ENCODE results near the gene VPS72.
A peak's percentile ranks its signal among the peaks of the same experiment; 100 is the strongest.

Gene VPS72

GRCh38 chr1:151184211-151184610 lies 5.8 kb downstream of the VPS72 start:
- DNase-seq (ENCODE audit: low spot score), result no peak

DNA sequence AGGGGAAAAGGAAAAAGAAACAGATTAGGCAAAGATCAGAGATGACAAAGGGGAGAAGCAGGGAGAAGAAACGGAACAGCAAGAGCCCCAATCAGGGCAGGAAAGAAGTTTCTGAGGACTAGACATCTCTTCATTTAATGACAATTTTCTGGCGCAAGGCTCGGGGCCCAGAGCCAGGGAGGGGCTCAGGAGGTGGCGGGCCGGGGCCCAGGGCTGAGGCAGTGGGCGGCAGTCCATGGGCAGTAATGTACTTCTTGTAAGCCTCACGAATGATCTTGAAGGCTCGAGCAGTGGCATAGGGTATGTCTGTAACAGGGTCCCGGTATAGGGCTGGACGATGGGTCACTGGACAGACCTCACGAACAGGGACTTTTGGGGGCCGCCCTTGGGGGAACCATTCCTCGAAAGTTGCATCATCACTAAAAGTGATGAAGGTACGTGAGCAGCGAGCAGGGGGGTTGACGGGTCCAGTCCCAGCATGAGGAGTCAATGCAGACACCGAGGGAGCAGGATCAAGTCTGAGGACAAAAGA lies 13.4 kb downstream of the VPS72 start:
- DNase-seq (ENCODE audit: low spot score), result no peak

GRCh38 chr1:151175863-151176262 lies 14.1 kb downstream of the VPS72 start, which contains the start of gene TMOD4:
Gene TMOD4, minus strand, starts transcription at chr1:151175981. Its CDS starts 1,106 bp downstream, at chr1:151174875.
- DNase-seq (ENCODE audit: low spot score), result peak; percentile 75

- DNase-seq (ENCODE audit: low spot score), result no peak
These were observed 14.8 kb downstream of the VPS72 start for GRCh38 chr1:151175041-151175741.

DNA sequence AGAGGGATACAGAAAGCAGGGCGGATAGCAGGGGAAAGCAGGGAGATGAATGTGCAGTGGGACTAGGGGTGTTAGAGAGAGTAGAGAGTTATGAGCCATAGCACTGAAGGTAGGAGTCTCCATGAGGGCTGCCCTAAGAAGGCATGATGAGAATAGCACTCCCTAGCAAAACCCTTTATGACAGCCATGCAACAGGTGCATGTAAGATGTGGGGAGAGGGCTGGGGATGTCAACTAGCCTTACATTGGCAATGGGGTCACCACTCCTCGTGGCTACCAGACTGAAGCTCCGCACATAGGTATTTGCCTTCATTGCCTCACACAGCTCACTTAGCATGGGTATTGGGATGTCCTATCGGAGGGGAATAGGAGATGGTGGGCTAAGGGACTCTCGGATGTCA lies 18.8 kb downstream of the VPS72 start:
- no peak for DNase-seq (ENCODE audit: low spot score)

DNA sequence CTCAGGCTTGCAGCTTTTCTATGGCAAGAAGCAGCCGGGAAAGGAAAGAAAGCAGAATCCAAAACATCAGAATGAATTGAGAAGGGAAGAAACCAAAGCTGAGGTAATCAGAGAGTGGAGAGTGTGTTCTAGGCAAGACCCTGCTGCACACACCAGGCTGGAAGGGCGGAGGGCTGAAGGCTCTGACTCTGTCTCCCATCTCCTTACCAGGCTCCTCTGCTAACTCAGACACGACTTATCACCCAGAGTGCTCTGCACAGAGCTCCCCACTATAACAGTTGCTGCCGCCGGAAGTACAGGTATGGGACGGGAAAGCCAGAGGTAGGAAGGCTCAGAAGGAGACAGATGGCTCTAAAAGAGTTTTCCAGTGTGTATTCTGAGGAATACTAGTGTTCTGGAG lies 22.9 kb downstream of the VPS72 start:
- no peak for DNase-seq (ENCODE audit: low spot score)

GRCh38 chr1:151166505-151166956 lies 23.5 kb downstream of the VPS72 start:
- DNase-seq (ENCODE audit: low spot score), result peak; percentile 66

- peak; percentile 100 for DNase-seq (ENCODE audit: low spot score)
These were observed 24.1 kb downstream of the VPS72 start, which contains the start of the genes LYSMD1 and SCNM1 for GRCh38 chr1:151165738-151166504. Gene LYSMD1, minus strand, starts transcription at chr1:151165902. Its CDS starts 644 bp downstream, at chr1:151165258. Gene SCNM1, plus strand, starts transcription at chr1:151166144. Its CDS starts 9 bp downstream, at chr1:151166153.

DNA sequence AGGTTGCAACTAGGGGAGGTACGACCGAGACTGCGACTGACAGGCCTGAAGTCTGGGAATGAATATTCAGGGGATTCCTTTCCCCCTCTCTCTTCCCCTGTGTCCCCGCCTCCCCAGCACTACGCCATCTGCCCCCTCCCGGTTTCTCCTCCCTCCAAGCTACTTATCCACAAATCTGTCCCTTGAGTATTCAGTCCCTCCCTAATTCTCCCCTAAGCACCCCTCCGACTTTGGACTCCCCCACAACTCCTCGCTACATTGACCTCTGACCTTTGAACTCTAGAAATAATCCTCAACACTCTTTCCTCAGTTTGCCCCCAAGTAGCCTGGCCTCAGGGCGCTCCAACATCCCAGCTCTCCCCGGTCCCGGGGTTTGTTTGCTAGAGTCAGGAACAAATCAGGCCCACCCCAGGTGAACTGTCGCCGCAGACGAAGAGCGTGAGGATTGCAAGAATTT lies 24.7 kb downstream of the VPS72 start:
- DNase-seq (ENCODE audit: low spot score), result no peak

- DNase-seq (ENCODE audit: low spot score), result no peak
These were observed 25.2 kb downstream of the VPS72 start for GRCh38 chr1:151164732-151165280.

- no peak for DNase-seq (ENCODE audit: low spot score)
These were observed 30.6 kb downstream of the VPS72 start for GRCh38 chr1:151159373-151159772.

- DNase-seq (ENCODE audit: low spot score), result no peak
These were observed 31.2 kb downstream of the VPS72 start for GRCh38 chr1:151158751-151159251.

DNA sequence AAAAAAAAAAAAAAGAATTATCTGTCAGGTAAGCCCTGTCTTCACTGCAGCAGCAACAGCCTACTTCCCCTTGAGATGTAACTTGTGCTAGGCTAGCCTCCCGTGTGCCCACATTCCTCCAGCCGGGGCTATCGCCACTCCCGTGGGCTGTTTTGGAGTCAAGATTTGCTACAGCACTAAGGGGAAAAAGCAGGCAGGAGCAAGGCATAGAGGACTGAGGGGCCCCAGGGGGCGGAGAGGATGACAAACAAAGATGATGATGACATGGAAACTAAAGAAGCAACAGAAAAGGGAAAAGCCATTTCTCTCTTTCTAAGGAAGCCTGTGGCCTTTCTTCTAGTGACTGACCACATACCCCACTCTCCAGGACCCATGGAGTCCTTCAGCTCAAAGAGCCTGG lies 31.7 kb downstream of the VPS72 start:
- no peak for DNase-seq (ENCODE audit: low spot score)

GRCh38 chr1:151157067-151157531 lies 32.9 kb downstream of the VPS72 start:
- peak; percentile 48 for DNase-seq (ENCODE audit: low spot score)

GRCh38 chr1:151156515-151156819 lies 33.5 kb downstream of the VPS72 start, which contains the start of gene TNFAIP8L2:
Gene TNFAIP8L2, plus strand, starts transcription at chr1:151156649. Its CDS starts 2,049 bp downstream, at chr1:151158698.
- peak; percentile 72 for DNase-seq (ENCODE audit: low spot score)

DNA sequence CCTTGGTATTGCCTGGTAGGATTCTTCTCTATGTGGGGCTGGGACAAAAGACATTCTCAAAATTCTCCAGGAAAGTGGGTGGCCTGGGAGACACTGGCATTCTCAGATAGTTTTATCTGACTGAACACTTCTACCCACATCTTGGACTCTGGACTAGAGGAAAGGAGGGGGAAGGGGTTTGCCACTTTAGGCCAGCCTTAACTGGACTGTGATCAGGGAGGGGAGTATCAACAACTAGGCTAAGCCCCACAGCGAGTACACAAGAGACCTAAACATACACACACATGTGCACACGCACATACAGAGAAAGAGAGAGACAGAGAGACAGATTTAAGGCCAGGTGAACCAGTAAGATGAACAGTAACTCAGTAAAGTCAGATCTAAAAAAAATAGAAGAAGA lies 42.3 kb downstream of the VPS72 start:
- DNase-seq (ENCODE audit: low spot score), result no peak

GRCh38 chr1:151147132-151147503 lies 42.9 kb downstream of the VPS72 start:
- DNase-seq (ENCODE audit: low spot score), result no peak

DNA sequence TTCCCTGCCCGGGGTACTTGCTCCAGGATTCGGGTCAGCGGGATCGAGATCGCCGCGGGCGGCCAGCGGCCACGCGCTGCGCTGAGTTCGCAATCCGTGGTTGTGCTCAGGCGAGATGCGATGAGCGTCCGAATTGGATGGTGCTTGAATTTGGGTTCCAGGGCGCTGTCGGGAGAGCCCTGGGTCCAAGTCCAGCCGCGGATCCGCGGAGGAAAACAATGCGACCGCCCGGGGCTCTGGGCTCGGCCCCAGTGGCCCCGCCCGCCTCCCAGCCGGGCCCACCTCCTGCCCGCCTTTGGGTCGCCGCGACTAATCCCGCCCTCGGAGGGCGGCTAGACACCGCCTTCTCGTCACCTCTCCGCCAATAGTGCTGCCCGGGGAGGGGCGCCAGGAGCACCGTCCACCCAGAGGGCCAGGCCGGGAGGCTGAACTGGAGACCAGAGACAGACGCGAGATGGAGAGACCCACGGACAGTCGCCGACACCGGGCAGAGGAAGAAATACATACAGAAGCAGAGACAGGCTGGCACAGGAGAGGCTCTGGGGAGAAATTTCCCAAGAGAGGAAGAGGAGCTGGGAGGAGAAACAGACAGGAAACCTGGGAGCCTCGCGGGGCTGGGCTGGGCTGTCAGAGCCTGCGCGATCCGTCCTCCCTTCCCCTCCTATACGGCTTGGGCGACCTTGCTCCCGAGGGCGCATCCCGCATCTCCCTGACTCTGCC lies 43.4 kb downstream of the VPS72 start, which contains the start of gene SEMA6C:
Gene SEMA6C, minus strand, starts transcription at position 220 of the 720 bp plus-strand sequence. CDS start 4,010 bp downstream, outside the sequence.
- peak; percentile 89 for DNase-seq (ENCODE audit: low spot score)

DNA sequence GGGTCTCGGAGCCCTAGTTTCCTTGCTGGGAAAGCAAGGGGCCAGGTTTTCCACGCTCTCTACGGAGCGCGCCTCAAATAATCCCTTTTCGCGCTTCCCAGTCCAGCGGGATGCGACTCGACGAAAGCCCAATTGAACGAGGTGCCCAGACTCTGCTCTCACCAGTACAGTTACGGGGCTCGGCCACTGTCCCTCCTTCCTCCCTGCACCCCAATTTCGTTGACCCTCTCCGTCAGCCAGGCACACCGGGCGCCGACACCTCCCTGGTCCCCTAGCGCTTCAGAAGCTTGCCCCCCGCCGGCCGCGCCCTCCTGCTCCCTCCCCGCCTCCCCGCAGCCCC lies 44.0 kb downstream of the VPS72 start:
- DNase-seq (ENCODE audit: low spot score), result no peak

- no peak for DNase-seq (ENCODE audit: low spot score)
These were observed 44.5 kb downstream of the VPS72 start for GRCh38 chr1:151145304-151146071.
